ENCODE results near the gene CDH13.

CDH13 gene

DNA sequence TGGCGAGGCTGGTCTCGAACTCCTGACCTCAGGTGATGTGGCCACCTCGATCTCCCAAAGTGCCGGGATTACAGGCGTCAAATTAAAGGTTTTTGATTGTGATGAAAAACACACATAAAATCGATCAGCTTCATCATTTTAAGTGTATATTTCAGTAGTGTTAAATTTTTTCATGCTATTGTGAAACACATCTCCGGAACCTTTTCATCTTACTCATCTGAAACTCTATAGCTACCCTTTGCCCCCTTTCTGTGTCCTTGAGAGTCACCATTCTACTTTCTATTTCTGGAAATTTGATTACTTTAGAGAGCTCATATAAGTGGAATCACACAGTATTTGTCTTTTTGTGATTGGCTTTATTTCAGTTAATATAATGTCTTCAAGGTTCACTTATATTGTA is 702.7 kb downstream of the CDH13 start:
- DNase-seq = no peak

DNA sequence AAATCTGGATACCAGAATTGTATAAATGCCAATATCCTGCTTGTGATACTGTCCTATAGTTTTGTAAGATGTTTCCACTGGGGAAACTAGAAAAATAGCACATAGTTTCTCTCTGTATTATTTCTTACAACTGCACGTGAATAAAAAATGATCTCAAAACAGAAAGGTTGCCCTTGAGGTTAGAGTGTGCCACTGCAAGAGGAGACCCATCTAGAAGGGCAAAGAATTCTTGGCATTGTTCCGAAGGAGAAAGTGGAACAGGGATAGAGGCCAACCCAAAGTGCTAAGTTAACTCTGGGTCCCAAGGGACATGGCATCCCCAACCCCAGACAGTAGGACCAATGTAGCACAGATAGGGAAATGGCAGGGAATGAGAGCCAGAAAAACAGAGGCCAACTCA is 703.5 kb downstream of the CDH13 start:
- DNase-seq = no peak

DNA sequence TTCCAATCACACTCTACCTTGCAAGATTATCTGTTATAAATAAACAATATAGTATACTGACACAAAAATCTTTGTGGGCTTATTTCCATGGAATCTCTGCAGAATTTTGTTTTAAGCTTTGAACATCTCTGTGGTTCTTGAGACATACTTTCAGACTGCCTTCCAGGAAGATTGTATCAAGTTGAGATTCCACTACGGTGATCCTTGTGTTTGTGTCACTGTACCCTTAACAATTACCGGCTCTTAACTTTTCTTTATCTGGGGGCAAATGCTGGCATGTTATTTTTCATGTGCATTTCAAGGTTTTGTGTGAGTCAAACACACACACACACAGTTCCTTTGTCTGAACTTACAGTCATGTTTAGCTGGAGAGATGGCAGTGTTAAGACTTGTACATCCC is 708.3 kb downstream of the CDH13 start:
- no peak for DNase-seq

DNA sequence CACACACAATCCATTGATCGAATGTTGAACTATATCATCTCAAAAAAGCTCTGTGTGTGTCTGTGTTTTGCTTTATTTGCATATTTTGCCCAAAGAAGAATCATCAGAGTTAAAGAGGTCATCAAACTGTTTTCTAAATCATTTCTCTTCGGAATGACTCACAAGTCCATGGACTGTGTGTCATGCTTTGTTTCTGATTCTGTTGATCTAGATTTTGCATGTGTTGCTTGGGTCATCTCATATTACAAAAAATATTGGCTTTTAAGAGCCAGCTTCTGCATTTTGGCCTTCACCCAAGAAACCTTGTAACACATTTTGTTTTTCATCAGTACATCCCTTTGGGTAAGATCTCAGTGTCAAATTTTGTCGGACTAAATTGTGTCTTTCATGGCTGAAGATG is 709.8 kb downstream of the CDH13 start:
- DNase-seq = no peak

DNA sequence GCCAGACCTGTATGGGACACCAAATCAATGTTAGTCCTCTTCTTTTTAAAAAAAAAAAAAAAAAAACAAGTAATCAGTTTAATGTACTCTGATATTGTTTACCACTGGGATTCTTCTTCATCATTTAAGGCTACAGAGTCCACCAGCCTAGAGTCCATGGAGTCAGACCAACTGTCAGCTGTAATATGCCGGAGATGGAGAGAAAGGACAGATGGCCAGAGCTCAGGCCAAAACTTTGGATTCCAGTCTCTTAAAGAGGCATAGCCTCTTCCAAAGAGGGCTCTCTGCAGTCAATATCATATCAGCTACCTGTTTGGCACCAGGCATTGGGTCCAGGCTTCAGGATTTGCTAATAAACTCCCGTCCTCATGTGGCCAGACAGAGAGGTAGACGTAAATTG is 711.4 kb downstream of the CDH13 start:
- DNase-seq = no peak

DNA sequence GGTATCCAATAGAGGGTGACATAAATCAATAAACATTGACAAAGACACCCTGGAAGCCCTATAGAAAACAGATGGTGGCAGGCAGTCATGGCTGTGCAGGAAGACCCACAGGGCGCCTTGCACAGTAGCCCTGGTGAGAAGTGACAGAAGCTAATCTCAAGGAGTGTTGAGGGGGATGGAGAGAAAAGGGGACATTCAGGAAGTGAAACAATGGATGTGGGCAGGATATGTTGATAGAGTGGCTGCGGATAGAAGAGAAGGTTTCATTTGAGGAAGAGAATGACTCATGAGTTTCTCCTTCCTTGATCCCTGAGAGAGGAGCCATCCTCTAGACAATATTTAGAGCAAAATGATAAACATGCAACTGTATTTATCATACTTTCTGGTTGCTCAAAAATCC is 712.2 kb downstream of the CDH13 start:
- no peak for DNase-seq

DNA sequence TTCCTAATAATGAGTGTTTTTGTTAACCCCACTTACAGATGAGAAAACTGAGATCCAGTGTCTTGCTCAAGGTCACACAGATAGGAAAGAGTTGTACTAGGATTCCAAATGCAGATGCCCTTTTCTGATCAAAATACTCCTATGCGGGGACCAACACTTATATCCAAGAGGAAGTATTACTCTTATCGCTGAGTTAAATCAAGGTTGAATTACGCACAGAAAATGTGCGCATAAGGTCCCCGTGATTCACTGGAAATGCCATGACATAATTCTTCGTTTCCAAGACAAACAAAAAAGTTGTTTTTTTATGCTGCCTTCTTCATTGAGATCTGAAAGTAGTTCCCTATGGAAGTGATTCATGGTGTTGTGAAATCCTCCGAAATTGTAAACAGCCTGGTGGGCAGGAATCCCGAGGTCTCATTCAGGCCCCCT is 717.2 kb downstream of the CDH13 start:
- DNase-seq = no peak

DNA sequence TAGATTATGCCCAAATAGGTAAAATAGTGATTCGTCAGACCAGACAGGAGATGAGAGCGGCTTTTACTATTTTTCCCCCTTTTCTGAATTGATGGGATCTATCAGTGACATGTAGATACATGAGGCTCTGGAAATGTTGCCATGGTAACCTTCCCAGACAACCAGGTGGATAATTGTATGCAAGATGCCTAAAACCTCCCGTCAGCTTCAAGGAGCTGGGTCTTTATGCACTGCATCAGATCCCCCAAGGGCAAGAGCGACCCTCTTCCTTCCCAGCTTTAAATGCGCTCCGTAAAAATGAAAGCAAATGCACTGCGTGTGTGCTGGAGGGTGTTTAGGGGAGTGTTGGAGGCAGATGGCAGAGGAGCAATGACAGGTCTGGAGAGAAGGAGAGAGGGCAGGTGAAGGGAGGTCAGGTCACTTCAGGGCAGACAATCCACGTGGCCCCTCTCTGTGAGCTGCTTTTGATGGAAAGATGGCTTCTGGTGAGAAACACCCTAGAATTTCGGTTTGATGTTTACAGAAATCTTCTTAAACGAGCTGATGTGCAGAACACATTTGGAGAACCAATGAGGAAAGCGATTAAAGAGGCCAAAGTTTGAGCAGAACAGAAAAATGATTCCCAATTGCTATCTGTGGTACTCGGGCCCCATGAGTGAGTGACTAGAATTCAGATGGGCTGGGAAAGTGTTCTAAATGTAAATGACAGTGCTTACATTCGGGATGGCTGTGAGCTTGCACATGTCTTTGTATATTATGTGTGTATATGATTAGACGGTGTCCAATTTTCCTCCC is 719.3 kb downstream of the CDH13 start:
- no peak for DNase-seq

DNA sequence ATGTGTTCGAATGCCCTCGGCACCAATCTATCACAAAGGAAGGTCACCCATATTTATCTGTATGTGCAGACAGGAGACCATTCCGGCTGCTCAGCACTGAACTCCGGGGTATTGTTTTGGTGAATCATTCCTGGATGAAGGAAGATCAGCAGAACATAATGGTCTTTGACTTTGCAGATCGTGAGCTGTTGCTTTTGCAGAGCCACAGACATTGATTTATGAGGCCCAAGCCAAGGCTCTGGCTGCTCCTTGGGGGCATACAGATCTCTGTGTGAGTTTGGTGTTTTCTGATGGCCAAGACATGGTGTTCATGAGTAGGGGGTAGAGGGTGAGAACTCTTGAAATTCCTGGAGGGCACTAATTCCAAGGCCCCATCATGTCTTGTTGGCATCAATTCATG is 722.2 kb downstream of the CDH13 start:
- DNase-seq = no peak

DNA sequence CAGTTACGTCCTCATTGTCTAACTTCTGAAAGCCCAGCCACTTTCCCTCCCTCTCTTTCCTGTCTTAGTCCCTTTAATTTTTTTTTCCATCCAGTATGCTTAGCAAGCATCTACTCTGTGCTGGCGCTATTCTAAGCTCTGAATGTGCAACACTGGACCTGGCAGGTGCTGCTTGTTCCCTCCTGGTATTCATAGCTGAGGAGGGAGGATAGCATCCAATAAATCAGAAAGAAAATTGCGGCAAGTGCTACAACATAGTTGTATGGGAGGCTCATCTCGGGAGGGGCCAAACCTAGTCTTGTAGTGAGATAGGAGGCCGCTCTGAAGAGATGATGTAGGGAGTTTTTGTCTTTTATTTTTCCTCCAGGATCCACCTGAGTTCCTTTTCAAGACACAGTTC is 723.7 kb downstream of the CDH13 start:
- DNase-seq = no peak

DNA sequence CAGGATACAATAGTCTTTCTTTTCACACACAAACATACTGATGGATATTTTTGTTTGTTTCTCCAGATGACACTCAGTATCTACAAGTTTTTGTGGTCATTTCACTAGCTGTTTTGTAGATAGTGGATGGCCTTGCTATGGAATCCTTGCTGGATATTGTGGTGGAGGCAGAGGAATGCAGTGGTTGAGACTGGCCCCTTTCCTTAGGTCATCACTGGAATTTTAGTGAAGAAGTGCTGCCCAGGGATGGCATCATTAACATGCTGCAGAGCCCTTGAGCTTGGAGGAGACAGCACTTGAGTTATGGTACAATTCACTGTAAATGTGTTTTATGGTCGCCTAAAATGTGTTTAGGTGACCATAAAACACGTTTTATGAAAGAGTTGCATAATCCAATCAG is 725.1 kb downstream of the CDH13 start:
- no peak for DNase-seq

DNA sequence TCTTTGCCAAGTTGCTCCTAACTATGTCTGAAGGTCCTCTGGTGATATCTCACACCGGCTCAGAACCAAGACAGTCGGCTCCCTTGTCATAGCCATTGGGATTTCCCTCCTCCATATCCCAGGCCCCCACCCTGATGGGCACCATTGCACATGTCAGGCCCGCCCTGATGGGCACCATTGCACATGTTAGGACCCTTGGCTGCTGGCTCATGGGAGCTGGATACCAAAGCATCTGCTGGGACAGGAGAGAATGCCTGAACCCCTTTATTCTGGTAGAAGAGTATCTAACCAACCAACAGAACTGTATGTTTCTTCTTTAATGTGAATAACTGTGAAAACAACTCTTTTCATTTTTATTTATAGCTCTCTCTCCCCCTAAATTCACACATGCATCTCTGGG is 726.5 kb downstream of the CDH13 start:
- no peak for DNase-seq

DNA sequence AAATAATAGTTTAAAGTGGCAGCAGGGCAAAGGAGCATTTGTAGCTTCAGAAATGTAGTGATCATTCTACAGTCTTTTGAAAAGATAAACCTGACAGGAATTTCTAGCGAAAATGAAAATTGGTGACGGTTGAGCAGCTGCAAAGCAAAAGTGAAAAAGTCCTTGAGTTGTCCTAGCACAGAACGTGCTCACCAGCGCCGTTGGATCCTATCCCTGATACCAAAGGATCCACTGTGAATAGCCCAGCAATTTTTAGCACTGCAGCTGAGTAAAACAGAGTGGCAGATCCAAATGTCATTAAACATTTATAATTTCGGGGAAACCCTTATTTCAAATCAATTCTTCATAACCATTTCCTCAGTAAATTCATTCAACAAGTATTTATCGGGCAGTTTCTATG is 727.2 kb downstream of the CDH13 start:
- DNase-seq = no peak

DNA sequence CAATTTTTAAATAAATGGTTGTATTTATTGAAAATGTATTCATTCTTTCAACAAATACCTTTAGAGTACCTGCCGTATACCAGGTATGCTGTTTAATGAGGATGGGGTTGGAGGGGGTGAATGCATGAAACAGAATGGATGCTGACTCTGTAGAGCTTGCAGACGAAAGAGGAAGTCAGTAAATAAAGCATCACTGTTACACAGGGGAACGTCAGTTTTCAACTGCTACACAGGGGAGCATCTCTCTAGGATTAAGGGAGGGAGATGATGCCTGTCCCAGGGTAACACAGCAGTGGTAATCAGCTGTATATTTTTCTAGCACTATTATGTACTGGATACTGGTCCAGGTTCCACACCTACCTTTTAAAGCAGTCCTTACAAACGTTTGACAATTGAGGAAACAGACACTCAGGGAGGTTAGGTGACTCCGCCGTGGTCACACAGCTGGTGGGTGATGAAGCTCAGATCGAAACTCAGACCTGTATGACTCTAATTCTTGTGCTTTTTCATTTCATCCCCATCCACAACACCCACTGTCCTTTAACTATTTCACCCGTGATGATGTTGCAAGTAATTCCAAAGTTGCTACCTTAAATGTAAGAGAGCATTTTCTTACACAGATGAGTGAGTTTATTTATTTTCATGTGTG is 728.9 kb downstream of the CDH13 start:
- DNase-seq = no peak

DNA sequence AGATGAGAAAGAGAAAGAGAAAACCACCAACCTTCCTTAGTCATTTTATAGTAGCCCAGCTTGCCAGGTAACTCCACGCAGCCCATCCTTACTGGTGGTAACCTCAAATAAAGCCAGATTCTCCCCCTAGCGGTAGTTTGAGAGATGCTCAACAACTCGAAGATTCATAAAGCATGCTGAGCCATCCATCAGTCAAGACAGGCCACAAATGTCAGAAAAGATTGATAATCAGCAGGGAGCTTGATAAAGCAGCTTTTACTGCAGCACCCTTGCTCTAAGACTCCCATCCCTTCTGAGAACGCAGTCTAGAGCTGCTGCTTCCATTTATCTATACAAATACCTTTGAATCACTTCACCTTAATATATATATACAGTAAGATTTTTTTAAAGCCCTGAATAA is 729.5 kb downstream of the CDH13 start:
- DNase-seq = no peak

DNA sequence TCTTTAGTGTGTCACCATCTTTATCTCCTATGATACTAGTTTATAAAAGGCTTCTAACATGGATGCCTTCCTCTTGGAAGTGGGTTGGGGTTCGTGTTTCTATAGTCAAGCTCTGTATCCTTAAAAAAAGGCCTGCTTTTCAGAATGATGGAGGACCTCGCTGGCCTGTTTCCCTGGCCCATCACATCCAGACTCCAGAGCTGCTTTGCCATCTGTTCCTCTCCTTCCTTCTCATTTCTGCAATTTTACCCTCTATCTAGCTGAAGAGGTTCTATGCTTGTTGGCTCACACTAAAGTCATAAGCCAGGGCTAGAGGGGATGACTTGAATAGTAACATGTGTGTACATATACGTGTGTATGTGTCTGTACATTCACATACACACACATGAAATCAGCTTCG is 730.2 kb downstream of the CDH13 start:
- no peak for DNase-seq

DNA sequence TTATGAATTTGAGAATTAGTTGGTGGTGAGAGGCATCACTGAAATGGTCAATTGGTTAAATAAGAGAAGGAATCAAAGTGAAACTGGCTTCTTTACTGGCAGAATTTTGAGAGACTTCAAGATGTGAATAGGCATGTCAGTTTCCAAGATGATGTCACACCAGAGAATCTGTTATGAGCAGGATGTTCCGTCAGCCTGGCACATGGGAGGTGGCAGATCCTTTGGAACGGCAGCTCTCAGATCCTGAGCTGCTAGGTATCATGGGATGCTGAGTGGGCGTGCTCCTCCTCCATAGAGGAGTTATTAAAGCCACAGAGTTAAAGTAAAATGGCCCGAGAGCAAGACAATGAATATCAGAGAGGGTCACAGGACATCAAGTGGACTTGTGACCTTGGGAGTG is 736.8 kb downstream of the CDH13 start:
- DNase-seq = no peak

DNA sequence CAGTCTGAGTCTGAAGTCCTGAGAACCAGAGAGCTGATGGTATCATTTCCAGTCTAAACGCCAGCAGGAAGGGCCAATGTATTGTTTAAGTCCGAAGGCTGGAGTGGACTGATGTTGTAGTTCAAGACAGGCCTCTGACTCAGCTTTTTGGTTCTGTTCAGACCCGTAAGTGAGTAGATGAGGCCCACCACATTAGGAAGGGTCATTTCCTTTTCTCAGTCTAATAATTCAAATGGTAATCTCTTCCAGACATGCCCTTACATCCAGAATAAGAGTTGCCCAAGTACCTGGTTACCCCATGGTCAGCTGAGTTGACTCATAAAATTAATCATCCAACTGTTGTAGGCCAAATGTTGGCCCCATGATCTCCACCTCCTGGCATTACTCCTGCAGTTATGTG is 738.4 kb downstream of the CDH13 start:
- DNase-seq = no peak

DNA sequence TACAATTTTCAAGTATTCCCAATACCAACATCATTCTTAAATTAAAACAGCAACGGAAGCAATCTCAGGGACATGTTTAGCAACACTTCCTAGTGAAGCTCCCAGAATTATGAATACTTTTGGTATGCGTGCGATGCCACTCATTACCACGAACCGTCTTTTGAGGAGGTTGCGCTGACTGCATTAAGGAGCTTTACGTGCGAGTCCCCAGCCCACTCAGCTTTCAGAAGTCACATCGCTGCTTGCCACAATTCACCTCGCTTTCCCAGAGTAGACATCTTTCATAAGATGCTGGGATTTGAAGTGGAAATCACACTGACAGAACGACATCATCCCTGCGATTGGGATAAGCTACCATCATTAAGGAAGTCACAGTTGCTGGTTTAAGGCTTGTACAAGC is 739.5 kb downstream of the CDH13 start:
- DNase-seq = no peak

DNA sequence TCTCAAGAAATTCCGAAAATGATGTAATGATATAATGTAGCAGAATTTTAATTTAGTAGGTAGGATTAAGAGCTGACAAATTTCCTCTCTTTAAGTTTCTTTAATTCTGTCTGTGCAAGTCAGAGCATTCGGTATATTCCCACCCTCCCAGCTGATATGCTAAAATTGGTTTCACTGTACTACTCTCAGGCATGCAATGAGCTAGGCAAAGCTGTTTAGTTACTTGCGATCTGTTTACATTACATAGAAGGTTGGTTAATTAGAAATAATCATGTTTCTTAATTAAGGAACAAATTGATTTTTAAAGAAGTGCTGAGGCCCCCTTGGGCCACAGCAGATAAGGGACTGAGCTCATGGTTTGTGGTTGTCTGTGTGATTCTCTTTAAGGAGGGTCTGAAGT is 748.2 kb downstream of the CDH13 start:
- no peak for DNase-seq

DNA sequence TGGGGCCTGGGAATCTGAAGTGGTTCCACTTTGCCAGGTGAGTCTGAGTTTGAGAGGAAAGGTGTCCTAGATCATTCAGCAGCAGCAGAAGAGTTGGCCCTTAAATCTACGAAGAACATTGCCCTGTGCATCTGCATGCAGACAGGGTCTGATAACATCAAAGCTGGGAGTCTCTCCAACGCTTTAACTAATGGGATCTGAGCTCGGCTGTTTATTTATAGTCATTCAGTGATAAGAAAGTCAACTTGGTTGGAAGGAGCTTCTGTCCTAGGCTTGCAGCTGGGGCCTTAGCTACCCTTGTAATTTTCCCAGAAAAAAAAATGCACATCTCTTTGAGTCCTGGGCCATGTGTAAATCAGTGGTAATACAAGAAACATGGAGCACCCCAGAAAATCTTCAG is 763.0 kb downstream of the CDH13 start:
- DNase-seq = no peak

DNA sequence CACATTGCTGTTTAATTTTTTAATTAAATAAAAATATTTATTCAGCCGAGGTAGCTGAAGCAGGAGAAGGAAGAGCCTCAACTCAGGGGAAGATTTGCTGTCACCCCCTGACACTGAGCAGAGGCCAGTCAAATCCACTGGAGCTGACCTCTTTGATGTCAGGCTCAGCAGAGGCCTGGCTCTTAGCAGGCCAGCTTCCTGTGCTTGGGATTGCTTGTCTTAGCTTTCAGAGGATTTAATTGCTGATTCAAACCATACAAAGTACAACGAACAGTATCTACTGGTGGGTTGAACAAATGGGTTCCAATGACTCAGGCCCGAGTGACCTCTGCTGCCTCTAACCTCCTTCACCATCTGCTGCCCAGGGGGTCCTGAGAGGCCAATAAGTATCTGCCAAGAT is 764.0 kb downstream of the CDH13 start:
- DNase-seq = no peak

DNA sequence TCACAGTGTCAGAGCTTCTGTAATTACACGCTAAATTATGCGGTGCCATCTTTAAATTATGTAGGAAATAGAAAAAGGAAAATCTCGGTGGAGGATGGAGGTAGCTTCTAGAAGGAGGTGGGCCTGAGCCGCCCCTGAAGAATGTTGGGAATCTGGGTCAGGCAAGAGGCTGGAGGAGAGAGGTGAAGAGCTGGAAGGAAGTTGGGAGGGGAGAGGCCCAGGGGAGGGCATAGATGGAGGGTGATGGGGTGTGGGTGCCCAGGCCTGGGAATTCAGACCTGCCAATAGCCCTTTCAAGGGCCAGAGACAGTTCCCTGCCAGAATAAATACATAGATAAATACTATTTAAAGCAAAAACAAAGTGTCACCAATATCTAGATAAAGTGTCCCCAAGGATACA is 766.0 kb downstream of the CDH13 start:
- no peak for DNase-seq

DNA sequence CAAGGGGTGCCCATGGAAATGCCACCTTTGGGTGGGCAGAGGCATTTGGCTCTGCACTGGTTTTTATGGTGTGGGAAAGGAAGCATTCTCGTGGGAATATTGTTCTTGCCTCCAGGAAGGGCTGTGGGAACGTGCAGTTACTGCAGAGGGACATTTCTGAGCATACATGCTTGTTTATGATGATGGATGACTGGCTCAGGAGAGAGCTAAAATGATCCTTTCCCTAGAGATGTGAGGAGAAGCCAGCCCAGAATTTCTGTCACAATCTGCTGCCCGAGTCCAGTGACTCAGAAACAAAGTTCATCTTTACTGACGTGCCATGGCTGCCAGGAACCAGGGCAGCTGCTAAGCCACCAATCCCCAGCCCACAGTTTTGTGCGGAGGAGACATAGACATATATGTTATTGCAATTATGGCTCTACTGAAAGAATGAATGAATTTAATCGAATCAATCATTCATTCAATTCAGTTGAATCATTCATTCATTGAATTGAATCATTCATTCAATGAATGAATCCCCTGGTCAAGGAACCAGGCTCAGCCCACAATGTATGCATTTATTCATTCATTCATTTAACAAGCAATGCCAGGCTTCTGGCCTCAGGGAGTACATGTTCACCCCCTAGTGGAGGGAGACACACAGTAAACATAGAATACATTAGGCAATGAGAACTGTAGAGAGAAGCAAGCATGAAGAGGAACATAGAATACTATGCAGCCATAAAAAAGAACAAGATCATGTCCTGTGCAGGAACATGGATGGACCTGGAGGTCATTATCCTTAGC is 766.6 kb downstream of the CDH13 start:
- no peak for DNase-seq

Data from activated naive CD4-positive, alpha-beta T cell treated with anti-CD3 and anti-CD28 coated beads, Interleukin-2, amount 50 U/mL, for 16 hours (primary cell).